Hematopoietic multipotent progenitor cell treated with erythropoietin and hydrocortisone succinate and interleukin-3 and kit ligand, for 17 days (in vitro differentiated cells): ENCODE results near the gene ARSI.

Experiments used
- DNase-seq: peaks from one replicate; pipeline ENCODE4 v3.0.0-alpha.2; 2015; ENCODE audit warnings: low spot score

ARSI gene

GRCh38 chr5:150302301-150303069 lies at the start of gene ARSI:
ARSI (minus strand) TSS chr5:150302905; CDS start chr5:150302373, 532 bp downstream.
- DNase-seq, result no peak

GRCh38 chr5:150350524-150351344 lies 48.0 kb upstream of the ARSI start:
- DNase-seq, result peak; percentile 12

GRCh38 chr5:150349681-150350275 lies 47.1 kb upstream of the ARSI start:
- DNase-seq, result no peak

GRCh38 chr5:150347451-150347850 lies 44.7 kb upstream of the ARSI start:
- no peak for DNase-seq

- no peak for DNase-seq
Measured at GRCh38 chr5:150347003-150347402, 44.3 kb upstream of the ARSI start.

- DNase-seq, result no peak
Measured at GRCh38 chr5:150346592-150346991, 43.9 kb upstream of the ARSI start.

- DNase-seq, result no peak
Measured at GRCh38 chr5:150345716-150346115, 43.0 kb upstream of the ARSI start.

GRCh38 chr5:150343994-150344631 lies 41.4 kb upstream of the ARSI start:
- DNase-seq, result no peak

- no peak for DNase-seq
Measured at GRCh38 chr5:150342583-150342982, 39.9 kb upstream of the ARSI start.

- no peak for DNase-seq
Measured at GRCh38 chr5:150341989-150342388, 39.3 kb upstream of the ARSI start.

- no peak for DNase-seq
Measured at GRCh38 chr5:150341331-150341730, 38.6 kb upstream of the ARSI start.

GRCh38 chr5:150340614-150341255 lies 38.0 kb upstream of the ARSI start:
- no peak for DNase-seq

- DNase-seq, result no peak
Measured at GRCh38 chr5:150339841-150340240, 37.1 kb upstream of the ARSI start.

GRCh38 chr5:150339165-150339564 lies 36.5 kb upstream of the ARSI start:
- no peak for DNase-seq

GRCh38 chr5:150338546-150338945 lies 35.8 kb upstream of the ARSI start:
- DNase-seq, result no peak

GRCh38 chr5:150335778-150336177 lies 33.1 kb upstream of the ARSI start:
- DNase-seq, result no peak

GRCh38 chr5:150333400-150333799 lies 30.7 kb upstream of the ARSI start:
- DNase-seq, result no peak

- DNase-seq, result no peak
Measured at GRCh38 chr5:150329881-150330876, 27.5 kb upstream of the ARSI start.

GRCh38 chr5:150329038-150329437 lies 26.3 kb upstream of the ARSI start:
- DNase-seq, result no peak

- no peak for DNase-seq
Measured at GRCh38 chr5:150328515-150328914, 25.8 kb upstream of the ARSI start.

GRCh38 chr5:150327139-150327538 lies 24.4 kb upstream of the ARSI start:
- no peak for DNase-seq
